Liver (tissue), 3 donors: ENCODE results near the gene PHEX.

Experiments used
- FOXA1 ChIP-seq: IDR thresholded peaks from 2 replicates; pipeline ENCODE4 v1.6.1; 2016; ENCODE audit warnings: antibody characterized with exemption
- JUND ChIP-seq, 2 donors: IDR thresholded peaks; 2 replicates each; pipeline ENCODE4 v1.6.1; 2016; ENCODE audit warnings: antibody characterized with exemption in 2 of 2
- RAD21 ChIP-seq, 2 donors: IDR thresholded peaks; 2 replicates each; pipeline ENCODE4 v1.6.1; 2016; ENCODE audit warnings: antibody characterized with exemption in 2 of 2, mild to moderate bottlenecking in 2 of 2
- SP1 ChIP-seq: IDR thresholded peaks from 2 replicates; pipeline ENCODE4 v1.6.1; 2018; ENCODE audit warnings: antibody characterized with exemption, mild to moderate bottlenecking
- TAF1 ChIP-seq: conservative IDR thresholded peaks from 2 replicates; pipeline ENCODE4 v1.6.1; 2016; ENCODE audit warnings: antibody characterized with exemption, mild to moderate bottlenecking
- YY1 ChIP-seq: IDR thresholded peaks from 2 replicates; pipeline ENCODE4 v1.6.1; 2016; ENCODE audit warnings: antibody characterized with exemption, mild to moderate bottlenecking
- TF ChIP-seq, protein P1 (sequence below): fragments of 150-350 bp; IDR thresholded peaks from 2 replicates; pipeline ENCODE4 v1.5.1; 2017; ENCODE audit warnings: improper control_type of control experiment, low read depth, low read length; ENCODE audit not compliant: missing input control
- TF ChIP-seq, protein P2 (sequence below): IDR thresholded peaks from 2 replicates; pipeline ENCODE4 v1.6.1; 2016; ENCODE audit warnings: antibody characterized with exemption, mild to moderate bottlenecking
- TF ChIP-seq, protein P3 (sequence below): IDR thresholded peaks from 2 replicates; pipeline ENCODE4 v1.6.1; 2016; ENCODE audit warnings: antibody characterized with exemption
- donor health status: healthy.
- donor health status: healthy.

DNA sequence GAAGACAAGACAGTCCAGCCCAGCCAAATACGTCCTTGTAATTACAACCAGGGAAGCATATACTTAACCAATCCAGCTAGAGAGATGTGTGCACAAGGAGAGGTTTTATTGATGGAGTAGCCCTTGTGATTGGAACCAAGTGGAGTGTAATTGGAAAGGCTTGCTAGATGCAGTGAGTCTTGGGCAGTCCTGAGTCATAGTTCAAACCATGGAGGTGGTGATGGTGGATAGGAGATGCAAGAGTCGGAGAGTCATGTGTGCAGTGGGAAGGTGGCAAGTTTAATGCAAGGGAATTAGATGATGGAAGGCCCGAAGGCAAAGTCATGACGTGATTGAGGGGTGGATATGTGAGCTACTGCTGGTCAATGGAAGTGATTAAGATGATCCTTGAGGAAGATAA lies 63.7 kb downstream of the PHEX start:
- TF ChIP-seq, protein P1, sequence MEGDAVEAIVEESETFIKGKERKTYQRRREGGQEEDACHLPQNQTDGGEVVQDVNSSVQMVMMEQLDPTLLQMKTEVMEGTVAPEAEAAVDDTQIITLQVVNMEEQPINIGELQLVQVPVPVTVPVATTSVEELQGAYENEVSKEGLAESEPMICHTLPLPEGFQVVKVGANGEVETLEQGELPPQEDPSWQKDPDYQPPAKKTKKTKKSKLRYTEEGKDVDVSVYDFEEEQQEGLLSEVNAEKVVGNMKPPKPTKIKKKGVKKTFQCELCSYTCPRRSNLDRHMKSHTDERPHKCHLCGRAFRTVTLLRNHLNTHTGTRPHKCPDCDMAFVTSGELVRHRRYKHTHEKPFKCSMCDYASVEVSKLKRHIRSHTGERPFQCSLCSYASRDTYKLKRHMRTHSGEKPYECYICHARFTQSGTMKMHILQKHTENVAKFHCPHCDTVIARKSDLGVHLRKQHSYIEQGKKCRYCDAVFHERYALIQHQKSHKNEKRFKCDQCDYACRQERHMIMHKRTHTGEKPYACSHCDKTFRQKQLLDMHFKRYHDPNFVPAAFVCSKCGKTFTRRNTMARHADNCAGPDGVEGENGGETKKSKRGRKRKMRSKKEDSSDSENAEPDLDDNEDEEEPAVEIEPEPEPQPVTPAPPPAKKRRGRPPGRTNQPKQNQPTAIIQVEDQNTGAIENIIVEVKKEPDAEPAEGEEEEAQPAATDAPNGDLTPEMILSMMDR = no peak
- TF ChIP-seq SP1 = no peak
- TF ChIP-seq FOXA1 = no peak
- TF ChIP-seq, protein P2, sequence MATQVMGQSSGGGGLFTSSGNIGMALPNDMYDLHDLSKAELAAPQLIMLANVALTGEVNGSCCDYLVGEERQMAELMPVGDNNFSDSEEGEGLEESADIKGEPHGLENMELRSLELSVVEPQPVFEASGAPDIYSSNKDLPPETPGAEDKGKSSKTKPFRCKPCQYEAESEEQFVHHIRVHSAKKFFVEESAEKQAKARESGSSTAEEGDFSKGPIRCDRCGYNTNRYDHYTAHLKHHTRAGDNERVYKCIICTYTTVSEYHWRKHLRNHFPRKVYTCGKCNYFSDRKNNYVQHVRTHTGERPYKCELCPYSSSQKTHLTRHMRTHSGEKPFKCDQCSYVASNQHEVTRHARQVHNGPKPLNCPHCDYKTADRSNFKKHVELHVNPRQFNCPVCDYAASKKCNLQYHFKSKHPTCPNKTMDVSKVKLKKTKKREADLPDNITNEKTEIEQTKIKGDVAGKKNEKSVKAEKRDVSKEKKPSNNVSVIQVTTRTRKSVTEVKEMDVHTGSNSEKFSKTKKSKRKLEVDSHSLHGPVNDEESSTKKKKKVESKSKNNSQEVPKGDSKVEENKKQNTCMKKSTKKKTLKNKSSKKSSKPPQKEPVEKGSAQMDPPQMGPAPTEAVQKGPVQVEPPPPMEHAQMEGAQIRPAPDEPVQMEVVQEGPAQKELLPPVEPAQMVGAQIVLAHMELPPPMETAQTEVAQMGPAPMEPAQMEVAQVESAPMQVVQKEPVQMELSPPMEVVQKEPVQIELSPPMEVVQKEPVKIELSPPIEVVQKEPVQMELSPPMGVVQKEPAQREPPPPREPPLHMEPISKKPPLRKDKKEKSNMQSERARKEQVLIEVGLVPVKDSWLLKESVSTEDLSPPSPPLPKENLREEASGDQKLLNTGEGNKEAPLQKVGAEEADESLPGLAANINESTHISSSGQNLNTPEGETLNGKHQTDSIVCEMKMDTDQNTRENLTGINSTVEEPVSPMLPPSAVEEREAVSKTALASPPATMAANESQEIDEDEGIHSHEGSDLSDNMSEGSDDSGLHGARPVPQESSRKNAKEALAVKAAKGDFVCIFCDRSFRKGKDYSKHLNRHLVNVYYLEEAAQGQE = no peak
- no peak for TF ChIP-seq RAD21 (IDR thresholded peaks at IDR 0.05)
- TF ChIP-seq YY1 = no peak
- no peak for TF ChIP-seq JUND (IDR thresholded peaks at IDR 0.05)
- TF ChIP-seq TAF1 = no peak
- TF ChIP-seq, protein P3, sequence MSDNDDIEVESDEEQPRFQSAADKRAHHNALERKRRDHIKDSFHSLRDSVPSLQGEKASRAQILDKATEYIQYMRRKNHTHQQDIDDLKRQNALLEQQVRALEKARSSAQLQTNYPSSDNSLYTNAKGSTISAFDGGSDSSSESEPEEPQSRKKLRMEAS = no peak
